Body of pancreas (tissue), 4 donors: ENCODE data around the gene LFNG. TPM values are rescaled to one million over a fixed set of nuclear protein-coding genes. Genes with fewer than 3 reads are reported as not detected.

ENCODE experiments used
- ATAC-seq: fragments of 150-250 bp; one replicate; pipeline ENCODE4 v1.9.1; 2016
- DNase-seq, 4 donors: peaks; one replicate each; pipeline ENCODE4 v3.0.0-alpha.2; 2019
- H3K27ac ChIP-seq, 4 donors: fragments of 200-600 bp; sonication (generic); 1 replicate in 3 of 4; 2 replicates in 1 of 4; pipeline versions ENCODE4 v1.5.1 to v1.6.1; 2016 to 2019; ENCODE audit warnings: mild to moderate bottlenecking in 1 of 4, mixed read lengths in 1 of 4, moderate library complexity in 1 of 4
- H3K27me3 ChIP-seq, 2 donors: fragments of 200-600 bp; sonication (generic); one replicate each; pipeline ENCODE4 v1.6.0; 2016; ENCODE audit warnings: mild to moderate bottlenecking in 1 of 2
- H3K36me3 ChIP-seq, 2 donors: fragments of 200-600 bp; sonication (generic); replicated peaks in 1 of 2; 2 replicates each; pipeline ENCODE4 v1.5.1; 2016; ENCODE audit warnings: low read depth in 2 of 2; ENCODE audit not compliant: insufficient read depth in 1 of 2
- H3K4me1 ChIP-seq: fragments of 200-600 bp; sonication (generic); one replicate; pipeline ENCODE4 v1.6.0; 2016
- H3K4me3 ChIP-seq, 2 donors: fragments of 200-600 bp; sonication (generic); 1 replicate in 1 of 2; 2 replicates in 1 of 2; pipeline ENCODE4 v1.5.1; 2016 to 2019
- H3K9me3 ChIP-seq, 3 donors: fragments of 200-600 bp; sonication (generic); 1 replicate in 2 of 3; 2 replicates in 1 of 3; pipeline ENCODE4 v1.5.1; 2016
- CTCF ChIP-seq, 7 experiments: fragments of 450-650 bp in 4 of 7; fragments of 200-600 bp in 3 of 7; sonication (generic) in 3 of 7; IDR thresholded peaks; one replicate each; pipeline ENCODE4 v1.5.1; 2016 to 2019; ENCODE audit warnings: antibody characterized with exemption in 7 of 7
- POLR2A ChIP-seq, 3 donors: fragments of 450-650 bp; IDR thresholded peaks; one replicate each; pipeline ENCODE4 v1.6.1; 2016; ENCODE audit warnings: antibody characterized with exemption in 3 of 3, mild to moderate bottlenecking in 2 of 3
- WGBS, 2 donors: methylation state at CpG; one replicate each; pipeline ENCODE4 v1.1.5; 2017; 5-methylcytosine and 5-hydroxymethylcytosine counted together
- intact Hi-C: fragments of 100-400 bp; cut with DNase I; formaldehyde crosslinking; loops from one replicate; pipeline ENCODE4 v1.15.1; 2023
- total RNA-seq, 2 donors: library from RNA; depleted of rRNA; stranded (reverse); fragments of >200 nt; gene quantifications; one replicate each; pipeline ENCODE4 v1.1.0, GENCODE V29; 2016

Gene LFNG
- total RNA-seq, 2 donors from 2014 or later = 47.8 to 142 TPM

- DNase-seq = no peak
- intact Hi-C loops = no loop called here
- Histone ChIP-seq H3K27me3 (peaks cover 0 to 7% of the 10 kb centered on the region in 2 donors), H3K36me3 (no peaks in the 10 kb centered on the region), H3K9me3 (no peaks in the 10 kb centered on the region), H3K4me3 (no peak overlapping the region), H3K4me1 (peaks cover 2% of the 10 kb centered on the region), H3K27ac (no peak overlapping the region)
- no peak for ATAC-seq
- TF ChIP-seq CTCF (IDR thresholded peaks at IDR 0.05) (no peak), POLR2A (IDR thresholded peaks at IDR 0.05) (no peak)
- WGBS, 2 donors = 75 to 84% methylated on average over 8 to 21 of the region's 21 CpGs
Measured at GRCh38 chr7:2504128-2504888, 15.3 kb upstream of the LFNG start.

GRCh38 chr7:2504889-2505375 lies 14.6 kb upstream of the LFNG start:
- peaks cover 5% of the 10 kb centered on the region for H3K4me1 ChIP-seq
- no peak for TF ChIP-seq POLR2A (IDR thresholded peaks at IDR 0.05)
- no peak for TF ChIP-seq CTCF (IDR thresholded peaks at IDR 0.05)
- 70 to 88% methylated on average over 7 to 15 of the region's 19 CpGs for whole genome bisulfite sequencing, 2 donors
- intact Hi-C loops = no loop called here
- H3K27me3 ChIP-seq = peaks cover 0 to 7% of the 10 kb centered on the region in 2 donors
- H3K9me3 ChIP-seq = no peaks in the 10 kb centered on the region
- ATAC-seq (no peak), DNase-seq (no peak)
- H3K27ac ChIP-seq = no peak overlapping the region
- H3K4me3 ChIP-seq = no peak overlapping the region
- H3K36me3 ChIP-seq = no peaks in the 10 kb centered on the region

GRCh38 chr7:2505401-2505800 lies 14.2 kb upstream of the LFNG start:
- intact Hi-C loops = no loop called here
- Histone ChIP-seq H3K36me3 (no peaks in the 10 kb centered on the region), H3K27ac (no peak overlapping the region), H3K4me1 (peaks cover 5% of the 10 kb centered on the region), H3K9me3 (no peaks in the 10 kb centered on the region), H3K4me3 (no peak overlapping the region), H3K27me3 (peaks cover 0 to 7% of the 10 kb centered on the region in 2 donors)
- ATAC-seq (no peak), DNase-seq (no peak)
- TF ChIP-seq CTCF (IDR thresholded peaks at IDR 0.05) (no peak), POLR2A (IDR thresholded peaks at IDR 0.05) (no peak)
- 90 to 91% methylated on average over 2 to 14 of the region's 14 CpGs for WGBS, 2 donors

- WGBS, 2 donors = 76 to 78% methylated on average over 18 to 24 of the region's 26 CpGs
- Histone ChIP-seq H3K27me3 (peaks cover 0 to 1% of the 10 kb centered on the region in 2 donors), H3K9me3 (no peaks in the 10 kb centered on the region), H3K4me3 (no peak overlapping the region), H3K36me3 (no peaks in the 10 kb centered on the region), H3K4me1 (peaks cover 25% of the 10 kb centered on the region), H3K27ac (no peak overlapping the region)
- intact Hi-C loops = no loop called here
- ATAC-seq (no peak), DNase-seq (no peak)
- no peak for TF ChIP-seq POLR2A (IDR thresholded peaks at IDR 0.05)
- no peak for TF ChIP-seq CTCF (IDR thresholded peaks at IDR 0.05)
Measured at GRCh38 chr7:2507208-2507916, 12.2 kb upstream of the LFNG start.
